ENCODE results near the gene FANK1.

Gene FANK1

DNA sequence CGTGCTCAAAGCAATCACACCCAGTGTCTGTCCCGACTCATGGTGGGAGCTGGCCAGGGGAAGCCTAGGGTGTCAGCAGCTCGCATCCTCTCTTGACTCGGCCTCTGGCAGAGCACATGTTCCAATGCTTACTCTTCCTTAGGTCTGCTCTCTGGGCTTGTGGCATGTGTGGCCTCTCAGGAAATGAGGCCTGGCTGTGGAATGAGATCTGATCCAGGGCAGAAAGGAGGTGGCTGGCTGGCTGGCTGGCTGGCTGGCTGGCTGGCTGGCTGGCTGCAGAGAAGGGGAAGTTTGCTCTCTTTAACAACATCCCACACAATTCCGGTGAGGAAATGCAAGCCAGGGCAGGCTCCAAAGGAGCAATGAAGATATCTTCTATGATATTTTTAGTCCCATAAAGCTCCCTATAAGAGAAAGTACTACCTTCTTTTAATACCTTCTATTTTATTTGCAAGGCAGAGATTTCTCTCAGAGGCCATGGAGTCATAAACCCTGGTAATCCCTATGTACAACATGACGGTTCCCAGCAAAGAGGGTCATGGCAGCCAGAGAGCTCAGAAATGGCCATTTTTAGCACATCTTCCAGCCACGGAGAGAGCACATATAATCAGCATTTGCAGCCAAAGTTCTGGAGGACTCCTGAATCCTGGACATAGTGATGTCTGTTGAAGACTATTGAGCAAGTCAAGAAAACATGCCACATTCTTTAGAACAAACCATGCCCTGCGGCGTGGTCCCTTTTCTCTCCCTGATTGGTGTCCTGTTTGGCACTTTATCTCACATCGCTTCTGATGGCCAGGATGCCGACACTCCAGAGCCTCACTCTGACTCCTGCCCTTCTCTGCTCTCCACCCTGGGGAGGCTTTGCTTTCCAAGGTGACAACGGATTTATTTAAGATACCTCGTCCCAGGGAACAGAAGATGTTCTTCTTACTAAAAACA lies 153.7 kb downstream of the FANK1 start:
- ATAC-seq (replicated peaks) (peak in 1 of 2 donors; percentile 23), DNase-seq (no peak)
- peaks cover 17 to 29% of the 10 kb centered on the region in 2 donors for H3K27me3 Mint-ChIP-seq
- no peaks in the 10 kb centered on the region for H3K36me3 Mint-ChIP-seq
- H3K4me3 Mint-ChIP-seq, result no peak overlapping the region
- H3K9me3 Mint-ChIP-seq, result no peaks in the 10 kb centered on the region
- H3K27ac Mint-ChIP-seq, result no peak overlapping the region
- peaks cover 8 to 14% of the 10 kb centered on the region in 2 donors for H3K4me1 Mint-ChIP-seq

DNA sequence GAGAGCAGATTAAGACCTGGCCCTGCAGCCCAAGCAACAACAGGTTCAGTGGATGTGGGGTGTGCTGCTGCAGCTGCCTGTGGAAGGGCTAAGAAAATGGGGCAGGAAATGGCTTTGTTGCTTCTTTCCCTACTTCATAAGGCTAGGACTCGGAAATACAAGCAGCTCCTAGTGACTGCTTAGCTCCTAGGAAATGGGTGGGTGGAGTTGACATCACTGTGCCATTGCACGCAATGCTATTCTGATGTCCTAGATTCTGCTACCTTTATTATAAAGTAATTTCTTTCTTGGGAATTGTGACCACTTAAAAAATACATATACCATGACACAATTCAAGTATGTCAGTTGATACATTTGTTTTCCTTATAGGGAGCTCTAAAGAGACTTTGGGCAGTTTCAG lies 155.8 kb downstream of the FANK1 start:
- DNase-seq (no peak), ATAC-seq (replicated peaks) (no peak)
- H3K27ac Mint-ChIP-seq, result peak overlapping the region; percentile 4
- H3K36me3 Mint-ChIP-seq, result no peaks in the 10 kb centered on the region
- no peak overlapping the region for H3K4me3 Mint-ChIP-seq
- H3K9me3 Mint-ChIP-seq, result no peaks in the 10 kb centered on the region
- peaks cover 8 to 14% of the 10 kb centered on the region in 2 donors for H3K4me1 Mint-ChIP-seq
- peaks cover 29 to 41% of the 10 kb centered on the region in 2 donors for H3K27me3 Mint-ChIP-seq

DNA sequence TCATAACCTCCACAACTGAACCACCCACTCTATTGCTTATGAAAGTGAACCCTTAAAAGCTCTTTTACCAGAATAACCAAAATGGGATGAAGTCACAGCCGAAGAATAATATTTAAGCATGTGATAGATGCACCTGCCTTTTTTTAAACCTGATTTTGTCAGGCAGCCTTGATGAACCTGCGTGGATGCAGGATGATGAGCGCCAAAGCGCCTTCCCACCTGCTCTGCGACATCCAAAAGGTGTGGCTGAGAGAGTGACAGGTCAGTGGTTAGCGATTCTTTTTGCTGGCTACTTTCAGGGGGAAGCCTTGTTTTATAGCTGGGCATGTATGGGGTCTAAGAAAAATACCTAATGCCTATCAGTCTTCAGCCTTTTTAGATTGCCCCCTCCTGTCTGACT lies 157.8 kb downstream of the FANK1 start:
- Mint-ChIP-seq H3K4me1 (peaks cover 8 to 14% of the 10 kb centered on the region in 2 donors), H3K9me3 (no peaks in the 10 kb centered on the region), H3K4me3 (no peak overlapping the region), H3K27ac (no peak overlapping the region), H3K36me3 (no peaks in the 10 kb centered on the region), H3K27me3 (peaks cover 43 to 45% of the 10 kb centered on the region in 2 donors)
- ATAC-seq (replicated peaks), result no peak
- DNase-seq, result no peak

DNA sequence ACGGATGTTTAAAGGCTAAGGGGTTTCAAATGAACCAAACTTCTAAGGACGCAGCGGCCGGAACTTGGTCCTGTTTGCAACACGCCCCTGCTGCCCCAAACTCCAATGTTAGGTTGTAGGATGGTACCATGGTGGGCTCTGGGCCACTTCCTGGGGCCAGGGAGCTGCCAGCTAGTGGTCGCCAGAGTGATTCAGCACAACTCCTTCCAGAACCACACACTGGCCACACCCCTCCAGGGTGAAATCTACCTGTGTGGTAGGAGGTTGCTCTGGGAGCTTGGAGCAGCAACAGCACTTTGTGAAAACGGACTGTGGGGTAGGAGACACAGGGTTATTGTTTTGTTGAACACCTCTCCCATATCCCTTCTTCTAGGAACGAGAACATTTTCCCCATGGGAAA lies 161.1 kb downstream of the FANK1 start:
- Mint-ChIP-seq H3K9me3 (no peaks in the 10 kb centered on the region), H3K4me3 (no peak overlapping the region), H3K27me3 (peaks cover 25 to 54% of the 10 kb centered on the region in 2 donors), H3K4me1 (peaks cover 1 to 5% of the 10 kb centered on the region in 2 donors), H3K36me3 (no peaks in the 10 kb centered on the region), H3K27ac (no peak overlapping the region)
- ATAC-seq (replicated peaks) (no peak), DNase-seq (no peak)

DNA sequence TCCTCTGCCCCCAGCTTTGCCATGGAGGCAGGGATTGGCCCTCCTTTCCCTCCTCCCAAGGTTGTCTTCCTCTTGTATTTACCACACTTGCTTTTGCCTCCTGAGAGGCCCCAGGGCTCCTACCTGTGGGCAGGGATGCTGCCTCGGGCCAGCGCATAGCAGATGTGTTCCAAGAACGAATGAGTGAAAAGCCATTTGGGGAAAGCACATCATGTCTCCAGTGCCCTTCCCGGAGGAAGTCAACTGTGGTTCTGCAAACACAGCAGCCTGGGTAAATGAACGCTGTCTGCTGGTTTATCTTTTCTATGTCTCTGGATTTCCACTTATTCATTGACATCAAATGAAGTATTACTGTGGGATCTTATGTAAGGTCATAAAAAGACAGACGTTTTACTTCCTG lies 161.7 kb downstream of the FANK1 start:
- Mint-ChIP-seq H3K27ac (no peak overlapping the region), H3K4me3 (no peak overlapping the region), H3K4me1 (peaks cover 1 to 5% of the 10 kb centered on the region in 2 donors), H3K9me3 (no peaks in the 10 kb centered on the region), H3K36me3 (no peaks in the 10 kb centered on the region), H3K27me3 (peaks cover 23 to 54% of the 10 kb centered on the region in 2 donors)
- DNase-seq, result no peak
- no peak for ATAC-seq (replicated peaks)

DNA sequence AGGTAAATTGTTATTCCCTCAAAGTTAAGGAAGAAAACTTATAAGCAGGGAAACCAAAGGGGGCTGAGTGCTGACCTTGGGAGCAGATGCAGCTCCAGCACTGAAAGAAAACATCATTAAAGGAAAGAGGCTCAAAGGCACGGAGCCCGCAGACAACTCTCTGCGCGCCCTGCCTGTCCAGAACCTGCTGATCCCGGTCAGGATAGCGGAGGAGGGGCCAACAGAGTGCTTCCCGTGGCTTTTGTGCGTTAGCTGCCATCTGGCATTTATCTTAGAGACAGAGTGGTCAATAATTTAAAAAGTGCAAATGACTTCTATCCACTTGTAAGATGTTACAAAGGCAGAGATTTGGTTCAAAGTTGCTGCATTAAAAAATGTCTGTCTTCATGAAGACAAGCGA lies 162.1 kb downstream of the FANK1 start:
- Mint-ChIP-seq H3K27ac (no peak overlapping the region), H3K9me3 (no peaks in the 10 kb centered on the region), H3K4me1 (peaks cover 1 to 5% of the 10 kb centered on the region in 2 donors), H3K4me3 (no peak overlapping the region), H3K27me3 (peaks cover 23 to 54% of the 10 kb centered on the region in 2 donors), H3K36me3 (no peaks in the 10 kb centered on the region)
- DNase-seq (no peak), ATAC-seq (replicated peaks) (no peak)
